ENCODE data around the gene CD300LG.
"Not testable (repeated sequence)": the region's sequence is repeated elsewhere in the genome, so short reads cannot be mapped to it uniquely, and the experiment has no call there.

Gene CD300LG

GRCh38 chr17:43856141-43856540 is 9.2 kb downstream of the CD300LG start:
- DNase-seq, result no peak

DNA sequence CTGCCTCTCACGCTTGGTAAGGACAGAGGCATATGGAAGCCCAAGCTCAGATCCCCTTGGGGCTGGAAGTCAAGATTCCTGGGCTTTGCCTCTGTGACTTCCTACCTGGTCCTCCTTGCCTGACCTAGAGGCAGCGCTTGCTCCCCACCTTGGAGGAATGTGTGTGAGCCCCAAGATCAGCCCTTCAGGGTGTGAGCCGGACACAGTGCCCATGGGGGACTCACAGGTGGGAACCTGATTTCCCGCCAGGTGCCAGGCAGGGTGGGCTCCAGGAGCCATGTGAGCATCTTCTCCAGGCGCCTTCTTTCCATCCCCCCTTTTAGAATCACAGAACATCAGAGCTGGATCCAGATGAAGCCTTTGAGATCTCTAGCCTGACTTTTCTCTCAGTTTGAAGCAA is 10.2 kb downstream of the CD300LG start:
- no peak for DNase-seq

DNA sequence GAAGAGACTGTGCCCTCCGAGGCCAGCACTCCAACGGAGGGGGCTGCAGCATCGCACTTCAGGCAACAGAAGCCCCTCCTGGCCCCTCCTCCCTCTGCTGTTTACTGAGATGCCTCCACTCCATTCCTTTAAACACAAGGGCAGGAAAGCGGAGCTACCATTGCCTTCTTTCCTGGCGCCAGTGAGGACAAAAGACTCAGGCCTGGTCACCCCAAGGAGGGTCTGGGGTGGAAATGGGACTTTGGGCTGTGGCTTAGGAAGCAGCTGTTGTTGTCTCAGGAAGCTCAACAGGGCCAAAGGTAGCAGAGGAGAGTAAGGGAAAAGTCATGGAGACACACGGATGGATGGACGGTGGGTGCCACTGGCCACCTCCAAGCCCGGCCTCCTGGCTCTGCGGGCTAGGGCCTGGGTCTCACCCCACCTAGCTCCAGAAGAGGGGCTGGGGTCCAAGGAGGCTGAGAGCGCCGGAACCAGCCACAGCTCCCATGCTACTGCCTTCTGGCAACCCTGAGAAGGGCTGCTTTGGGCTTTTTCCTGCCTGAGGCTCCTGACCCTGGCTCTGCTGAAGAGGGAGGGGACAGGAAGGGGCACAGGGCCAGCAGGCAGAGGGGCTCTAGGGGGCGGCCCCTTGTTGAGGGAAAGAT is 11.1 kb downstream of the CD300LG start:
- no peak for DNase-seq

DNA sequence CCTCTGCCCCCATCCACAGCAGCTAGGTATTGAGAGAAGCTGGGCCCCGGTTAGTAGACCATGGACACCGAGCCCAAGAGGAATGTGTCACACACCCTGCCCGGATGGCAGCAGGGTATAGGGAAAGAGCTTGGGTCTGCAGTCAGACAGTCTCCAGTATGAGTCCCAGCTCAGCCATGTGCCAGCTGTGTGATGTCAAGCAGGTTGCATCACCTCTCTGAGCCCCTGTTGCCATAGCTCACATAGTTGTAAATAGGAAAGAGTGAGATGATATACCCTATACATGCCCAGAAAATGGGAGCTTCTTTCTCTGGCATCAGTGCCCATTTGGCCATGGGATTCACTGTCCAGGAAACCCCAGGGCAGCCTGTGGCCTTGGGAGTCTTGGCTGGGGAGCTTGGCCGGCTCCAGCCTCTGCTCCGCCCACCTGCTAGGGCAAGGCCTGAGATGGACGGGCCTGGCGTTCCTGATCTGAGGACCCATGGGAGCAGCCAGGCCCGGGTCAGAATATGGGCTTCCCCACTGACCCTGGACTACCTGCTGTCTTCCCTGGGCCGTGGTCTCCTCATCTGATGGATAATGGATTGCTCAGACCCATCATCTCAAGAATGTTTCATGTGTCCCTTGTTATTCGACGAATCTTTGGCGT is 13.2 kb downstream of the CD300LG start:
- no peak for DNase-seq

GRCh38 chr17:43860927-43861622 is 14.1 kb downstream of the CD300LG start:
- DNase-seq, result no peak

- DNase-seq, result no peak
Observed at GRCh38 chr17:43861960-43862359, 15.0 kb downstream of the CD300LG start.

DNA sequence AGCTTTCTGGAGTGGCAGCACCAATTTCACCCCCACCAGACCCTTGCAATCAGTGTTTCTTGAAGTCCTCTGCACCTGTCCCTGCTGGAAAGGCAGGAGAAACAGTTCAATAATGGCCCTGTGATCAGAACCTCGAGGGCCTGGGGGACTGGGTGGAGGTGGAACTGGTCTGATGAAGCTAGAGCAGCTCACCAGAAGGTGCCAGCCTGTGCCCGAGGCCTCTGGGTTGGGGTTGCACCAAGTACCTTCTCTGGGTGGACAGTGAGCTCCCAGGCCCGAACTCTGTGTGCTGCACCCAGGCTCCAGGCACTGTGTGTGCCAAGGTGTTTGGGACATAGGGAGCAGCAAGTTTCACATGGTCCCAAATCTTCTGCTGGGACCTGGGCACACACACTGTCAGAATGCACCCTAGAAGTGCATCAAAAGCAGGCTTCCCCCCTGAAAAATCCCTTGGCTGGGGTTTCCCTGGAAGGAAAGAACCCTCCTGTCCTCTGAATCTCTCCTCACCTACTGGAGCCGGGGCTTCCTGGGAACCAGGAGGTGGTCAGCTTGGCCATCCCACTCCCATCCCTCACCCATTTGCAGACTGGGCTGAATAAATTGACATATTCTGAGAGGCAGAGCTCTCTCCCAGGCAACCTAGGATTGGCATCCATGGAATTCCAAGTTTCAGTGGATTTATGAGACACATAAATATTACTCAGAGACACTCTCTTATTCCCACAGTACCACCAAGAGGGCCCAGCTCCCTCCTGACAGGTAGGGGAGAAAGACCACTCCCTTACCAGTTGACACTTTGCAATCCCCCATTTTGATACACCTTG is 17.4 kb downstream of the CD300LG start:
- no peak for DNase-seq

- DNase-seq, result no peak
Observed at GRCh38 chr17:43868226-43868994, 21.4 kb downstream of the CD300LG start.

GRCh38 chr17:43869031-43869430 is 22.1 kb downstream of the CD300LG start:
- not testable (repeated sequence) for DNase-seq

- peak; percentile 44 for DNase-seq
Observed at GRCh38 chr17:43871946-43872690, 25.1 kb downstream of the CD300LG start.

DNA sequence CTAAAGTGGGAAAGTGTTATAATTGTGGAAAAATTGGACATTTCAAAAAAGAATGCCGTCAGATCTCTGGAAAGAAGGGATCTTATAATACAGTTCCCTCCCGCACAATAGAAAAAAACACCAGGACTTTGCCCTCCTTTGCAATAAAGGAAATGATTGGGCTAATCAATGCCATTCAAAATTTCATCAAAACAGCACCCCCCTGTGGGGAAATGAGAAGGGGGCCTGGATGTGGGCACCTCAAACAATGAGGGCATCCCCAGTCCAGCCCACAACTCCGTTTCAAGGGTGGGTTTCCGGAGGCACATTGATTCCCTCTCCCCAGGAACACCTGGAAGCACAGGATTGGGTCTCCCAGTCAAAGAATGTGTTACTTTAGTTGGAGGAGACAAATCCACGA is 26.1 kb downstream of the CD300LG start:
- no peak for DNase-seq

DNA sequence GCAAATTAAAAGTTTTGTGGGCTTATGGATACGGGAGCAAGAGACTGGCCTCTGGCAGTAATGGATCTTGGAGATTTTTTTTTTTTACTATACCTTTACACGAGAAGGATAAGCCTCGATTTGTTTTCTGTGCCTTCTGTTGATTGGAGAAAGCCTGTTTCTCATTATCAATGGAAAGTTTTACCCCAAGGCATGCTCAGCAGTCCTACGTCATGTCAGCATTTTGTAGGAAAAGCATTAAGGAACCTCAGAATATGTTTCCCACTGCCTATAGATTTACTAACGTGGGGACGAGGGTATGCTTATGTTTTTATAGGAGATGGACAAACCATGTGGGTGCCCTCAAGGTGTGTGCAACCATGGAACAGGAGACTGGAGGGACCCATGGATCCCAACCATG is 26.8 kb downstream of the CD300LG start:
- no peak for DNase-seq

- no peak for DNase-seq
Observed at GRCh38 chr17:43874293-43874692, 27.3 kb downstream of the CD300LG start.

DNA sequence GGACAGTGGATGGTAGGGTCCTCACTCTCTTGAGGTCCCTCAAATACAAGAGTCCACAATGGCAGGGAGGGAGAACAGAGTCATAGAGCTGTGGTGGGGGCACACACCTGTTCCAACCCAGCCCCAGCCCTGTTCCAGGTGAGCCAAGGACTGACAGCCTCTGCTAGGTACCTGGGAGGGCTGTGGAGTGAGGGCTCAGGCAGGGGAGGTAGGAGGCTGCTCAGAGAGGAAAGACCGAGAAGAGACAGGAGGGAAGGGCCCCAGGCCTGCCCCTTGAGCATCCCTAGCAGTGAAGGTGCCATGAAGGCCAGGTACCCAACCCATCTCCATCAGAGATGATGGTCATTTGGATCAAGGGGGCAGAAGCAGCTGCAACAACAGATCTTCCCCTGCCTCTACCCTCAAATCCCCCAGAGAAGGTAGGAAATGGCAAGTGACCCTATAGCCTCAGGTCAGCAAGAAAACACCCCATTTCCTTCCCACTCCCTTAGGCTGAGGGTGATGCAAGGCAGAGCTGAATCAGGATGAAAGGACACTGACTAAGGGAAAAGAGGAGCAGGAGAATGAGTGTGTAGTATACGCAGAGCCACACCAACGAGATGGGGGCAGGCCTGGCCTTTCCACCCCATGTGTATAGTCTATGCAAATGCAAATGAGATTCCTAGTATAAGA is 28.6 kb downstream of the CD300LG start:
- no peak for DNase-seq

DNA sequence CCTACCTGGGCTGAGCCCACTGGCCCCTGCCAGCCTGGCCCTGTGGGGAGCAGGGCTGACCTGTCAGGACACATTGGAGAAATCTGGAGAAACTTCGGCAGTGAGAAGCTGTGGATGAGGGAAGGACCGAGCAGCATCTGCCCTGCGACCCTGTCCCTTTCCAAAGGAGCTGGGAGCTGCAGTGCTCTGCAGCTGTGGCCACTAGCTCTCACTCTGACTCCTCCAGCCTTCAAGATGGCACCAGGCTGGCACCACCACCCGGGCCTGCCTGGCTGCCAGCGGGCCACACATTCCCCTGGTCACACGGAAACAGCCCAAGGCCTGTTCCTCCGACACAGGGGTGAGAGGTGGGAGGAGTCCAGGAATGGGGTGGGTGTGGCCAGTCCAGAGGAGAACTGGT is 30.1 kb downstream of the CD300LG start:
- no peak for DNase-seq

GRCh38 chr17:43877451-43878155 is 30.6 kb downstream of the CD300LG start:
- no peak for DNase-seq

DNA sequence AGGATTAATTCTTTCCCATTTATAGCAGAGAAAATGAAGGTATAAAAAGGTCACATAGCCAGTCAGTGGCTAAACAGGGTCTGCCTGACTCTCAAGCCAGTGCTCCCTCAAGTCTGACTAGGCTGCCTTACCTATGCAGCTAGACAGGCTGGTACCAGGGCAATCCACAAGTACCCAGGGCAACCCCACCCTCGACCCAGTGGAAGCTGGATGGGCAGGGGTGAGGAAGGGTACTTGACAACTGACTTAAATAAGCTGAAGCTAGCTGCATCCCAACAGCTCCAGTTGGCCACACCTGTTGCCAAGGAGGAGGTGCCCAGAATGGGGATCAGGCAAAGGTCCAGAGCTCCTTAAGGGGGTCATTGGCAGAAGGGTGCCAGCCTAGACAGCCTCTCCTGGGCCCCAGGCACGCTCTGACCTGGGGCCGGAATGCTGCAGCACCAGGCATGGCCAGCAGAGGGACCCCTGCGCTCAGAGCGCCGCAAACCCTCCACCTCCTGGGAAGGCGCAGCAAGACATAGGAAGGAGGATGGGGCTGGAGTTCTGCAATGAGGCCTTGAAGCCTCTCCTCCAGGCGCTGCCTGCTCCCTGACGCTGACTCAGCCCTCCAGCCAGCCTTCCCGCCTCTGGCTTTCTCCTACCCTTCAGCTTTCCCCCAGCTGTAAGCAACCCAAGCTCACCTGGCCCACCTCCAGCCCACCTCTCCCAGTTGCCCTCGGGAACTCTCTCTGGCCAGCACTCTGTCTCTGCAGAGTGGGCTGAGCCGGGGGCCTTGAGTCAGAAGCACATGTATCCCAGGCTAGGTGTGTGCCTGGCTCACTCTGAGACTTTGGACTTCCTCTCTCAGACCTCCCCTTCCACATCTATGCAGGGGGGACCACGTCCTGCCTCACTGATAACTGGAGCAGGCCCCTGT is 31.5 kb downstream of the CD300LG start:
- DNase-seq, result peak; percentile 56

GRCh38 chr17:43879723-43880419 is 32.9 kb downstream of the CD300LG start:
- no peak for DNase-seq

All from COR-L47 (cell line).